Testis (tissue), 2 donors: ENCODE data around the gene VEGFA.

Experiments used
- CTCF ChIP-seq, 3 experiments: fragments of 450-650 bp in 2 of 3; fragments of 200-600 bp in 1 of 3; sonication (generic) in 1 of 3; IDR thresholded peaks; one replicate each; pipeline ENCODE4 v1.5.1; 2016 to 2019; ENCODE audit warnings: antibody characterized with exemption in 3 of 3, mild to moderate bottlenecking in 2 of 3, moderate library complexity in 1 of 3
- POLR2A ChIP-seq: fragments of 450-650 bp; IDR thresholded peaks from one replicate; pipeline ENCODE4 v1.6.1; 2017; ENCODE audit warnings: antibody characterized with exemption, mild to moderate bottlenecking, moderate library complexity

GRCh38 chr6:43770372-43771209 lies 580 bp downstream of the VEGFA start:
- no peak for TF ChIP-seq CTCF (IDR thresholded peaks at IDR 0.05)
- no peak for TF ChIP-seq POLR2A
